GM21528 (cell line): Measurements from ENCODE around the gene BAZ1B.

Experiments used
- ATAC-seq: cut with Tn5 transposase; IDR thresholded peaks from one replicate; pipeline ENCODE4 v1.9.1; 2021; ENCODE audit warnings: mild to moderate bottlenecking, moderate library complexity; ENCODE audit not compliant: unreplicated experiment, low FRiP score

BAZ1B gene

DNA sequence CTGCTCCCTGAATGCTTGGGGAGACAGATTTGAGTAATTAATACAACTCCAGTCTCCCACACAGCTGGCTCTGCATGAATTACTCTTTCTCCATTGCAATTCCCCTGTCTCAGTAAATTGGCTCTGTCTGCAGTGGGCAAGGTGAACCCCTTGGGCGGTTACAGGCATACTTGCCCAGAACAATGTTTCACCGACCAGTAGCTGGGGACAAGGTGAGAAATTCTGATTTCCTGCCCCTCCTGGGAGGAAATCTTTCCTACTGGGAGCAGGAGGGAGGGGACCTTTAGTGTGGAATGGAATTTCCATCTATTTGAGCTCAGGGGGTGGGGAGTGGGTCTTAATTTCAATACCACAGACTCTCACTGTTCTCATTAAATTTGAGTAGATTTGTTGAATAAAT, 130.7 kb downstream of the BAZ1B start:
- no peak for ATAC-seq
